Endothelial cell of umbilical vein (primary cell): ENCODE data around the gene ALDH1L2. TPM values are rescaled to one million over a fixed set of nuclear protein-coding genes. Genes with fewer than 3 reads are reported as not detected.

Experiments used
- BruUV-seq: library from RNA; stranded (reverse); fragments of 400-500 nt; replicated peaks from 2 replicates; lab custom pipeline; 2021; lab: Mats Ljungman, UMichigan
- CTCF ChIA-PET: fragments of 300-600, 350-600 bp; sonication (Branson Sonifier 250); formaldehyde crosslinking; loops from one replicate; lab custom pipeline; 2021; ENCODE audit warnings: antibody characterized with exemption, inconsistent platforms; lab: Charles Lee
- POLR2A ChIA-PET: fragments of 300-600, 350-600 bp; sonication (Branson Sonifier 250); formaldehyde crosslinking; loops from one replicate; lab custom pipeline; 2021; ENCODE audit warnings: antibody characterized with exemption, inconsistent platforms; lab: Charles Lee
- DNase-seq: peaks from one replicate; pipeline ENCODE4 v3.0.0-alpha.2; 2011; ENCODE audit warnings: low read depth, low spot score
- FAIRE-seq: peaks from 2 replicates; lab custom pipeline; 2011; peaks lifted over from hg19 to GRCh38; lab: Jason Lieb, UNC
- H2AFZ ChIP-seq: 2 replicates; pipeline ENCODE4 v1.6.0; 2012; ENCODE audit warnings: low read depth, low read length, control low read depth, inconsistent platforms
- H3K27ac ChIP-seq: 2 replicates; pipeline ENCODE4 v1.5.1; 2011; ENCODE audit warnings: low read depth, mild to moderate bottlenecking, control low read depth, low read length, moderate library complexity; ENCODE audit not compliant: insufficient read depth
- H3K27me3 ChIP-seq, 2 experiments: 2 replicates each; pipeline versions ENCODE4 v1.6.0 to v1.6.1; 2011; ENCODE audit warnings: low read length in 2 of 2, mixed read lengths in 1 of 2; ENCODE audit not compliant: control insufficient read depth in 2 of 2, insufficient read depth in 2 of 2
- H3K36me3 ChIP-seq, 2 experiments: 2 replicates in 1 of 2; 3 replicates in 1 of 2; pipeline ENCODE4 v1.5.1; 2011; ENCODE audit warnings: low read length in 2 of 2, mild to moderate bottlenecking in 1 of 2, moderate library complexity in 1 of 2; ENCODE audit not compliant: control insufficient read depth in 2 of 2, insufficient read depth in 2 of 2; ENCODE audit errors: extremely low read depth in 1 of 2
- H3K4me1 ChIP-seq: 3 replicates; pipeline ENCODE4 v1.5.1; 2011; ENCODE audit warnings: mild to moderate bottlenecking, low read length; ENCODE audit not compliant: control insufficient read depth, insufficient read depth; ENCODE audit errors: extremely low read depth
- H3K4me2 ChIP-seq: 2 replicates; pipeline ENCODE4 v1.6.1; 2011; ENCODE audit warnings: low read length, control low read depth, mixed read lengths; ENCODE audit not compliant: insufficient read depth
- H3K4me3 ChIP-seq, 3 experiments: fragments of 200-600 bp in 1 of 3; sonication (generic), shearing (Covaris generic) in 1 of 3; replicated peaks in 1 of 3; 2 replicates each; pipeline ENCODE4 v1.5.1; 2011 to 2016; ENCODE audit warnings: control low read depth in 3 of 3, low read length in 3 of 3, mild to moderate bottlenecking in 2 of 3, inconsistent platforms in 1 of 3, low read depth in 1 of 3, moderate library complexity in 1 of 3; ENCODE audit not compliant: insufficient read depth in 1 of 3
- H3K79me2 ChIP-seq: 2 replicates; pipeline ENCODE4 v1.6.0; 2012; ENCODE audit warnings: low read length, inconsistent platforms; ENCODE audit not compliant: control insufficient read depth, insufficient read depth
- H3K9ac ChIP-seq: replicated peaks from 2 replicates; pipeline ENCODE3; 2011; ENCODE audit warnings: low read length, control low read depth; ENCODE audit not compliant: insufficient read depth; ENCODE audit errors: extremely low read depth
- H3K9me1 ChIP-seq: replicated peaks from 3 replicates; pipeline ENCODE4 v1.6.0; 2011; ENCODE audit warnings: mild to moderate bottlenecking, low read length; ENCODE audit not compliant: control insufficient read depth, insufficient read depth; ENCODE audit errors: extremely low read depth
- H3K9me3 ChIP-seq: replicated peaks from 2 replicates; pipeline ENCODE4 v1.5.1; 2012; ENCODE audit warnings: low read length, inconsistent platforms; ENCODE audit not compliant: control insufficient read depth, insufficient read depth
- H4K20me1 ChIP-seq: replicated peaks from 2 replicates; pipeline ENCODE3; 2011; ENCODE audit warnings: mild to moderate bottlenecking, low read length; ENCODE audit not compliant: control insufficient read depth, insufficient read depth; ENCODE audit errors: extremely low read depth
- CTCF ChIP-seq, 2 donors: IDR thresholded peaks; 1 replicate in 1 of 2; 2 replicates in 1 of 2; pipeline ENCODE4 v1.5.1; 2011; ENCODE audit warnings: low read length in 2 of 2, mild to moderate bottlenecking in 2 of 2, moderate library complexity in 2 of 2, control low read depth in 1 of 2, inconsistent platforms in 1 of 2, low read depth in 1 of 2; ENCODE audit not compliant: insufficient read depth in 1 of 2; ENCODE audit errors: extremely low read depth in 1 of 2
- FOS ChIP-seq: IDR thresholded peaks from 2 replicates; pipeline ENCODE4 v1.6.1; 2011; ENCODE audit warnings: mild to moderate bottlenecking, low read length, moderate library complexity, borderline replicate concordance; ENCODE audit not compliant: insufficient read depth
- JUN ChIP-seq: IDR thresholded peaks from 2 replicates; pipeline ENCODE4 v1.6.1; 2011; ENCODE audit warnings: borderline replicate concordance, low read depth; ENCODE audit not compliant: insufficient read length, insufficient read depth
- POLR2A ChIP-seq: IDR thresholded peaks from 2 replicates; pipeline ENCODE4 v1.6.1; 2012; ENCODE audit warnings: low read depth, mild to moderate bottlenecking, control low read depth, low read length
- POLR2AphosphoS5 ChIP-seq: IDR thresholded peaks from 2 replicates; pipeline ENCODE4 v1.6.1; 2012; ENCODE audit warnings: low read depth, mild to moderate bottlenecking, control low read depth, low read length, moderate library complexity; ENCODE audit not compliant: insufficient read depth
- dilution Hi-C: fragments of 300-500 bp; cut with MboI; formaldehyde crosslinking; loops from one replicate; pipeline ENCODE4 v1.15.0; 2019; ENCODE audit warnings: low sequenced_read_pairs; ENCODE audit not compliant: extremely low pct_ligation_motif_present
- intact Hi-C: fragments of 100-400 bp; cut with micrococcal nuclease; formaldehyde crosslinking; loops from one replicate; pipeline ENCODE4 v1.10.0; 2022
- polyA plus RNA-seq, 4 experiments: library from polyadenylated mRNA; depleted of rRNA in 3 of 4; stranded (reverse) in 3 of 4; unstranded in 1 of 4; fragments of >200 nt; gene quantifications; 2 replicates each; pipeline versions ENCODE4 v1.2.1 to v1.2.3, GENCODE V29; 2011 to 2012; ENCODE audit warnings: missing spikeins in 1 of 4
- total RNA-seq: library from RNA; stranded (reverse); gene quantifications from 2 replicates; pipeline ENCODE4 v1.2.3, GENCODE V29; 2021

ALDH1L2 gene
- total and polyA plus RNA-seq, 2 donors (not counting 3 experiments of a cell fraction or from before 2014, with no cell fraction given) = 1.4 to 2.5 TPM

- ChIA-PET CTCF (no interaction called here), POLR2A (interaction anchor here (0.7 kb wide), 1 partner anchor 36 kb away, joined by 8 read pairs; no protein-coding TSS in a partner anchor)
- Histone ChIP-seq H3K4me1 (peaks cover 4% of the 10 kb centered on the region), H3K9me3 (no peaks in the 10 kb centered on the region), H3K9ac (no peak overlapping the region), H3K4me3 (no peak overlapping the region), H2AFZ (no peak overlapping the region), H4K20me1 (no peaks in the 10 kb centered on the region), H3K79me2 (no peaks in the 10 kb centered on the region), H3K4me2 (no peak overlapping the region), H3K27ac (no peak overlapping the region), H3K36me3 (no peaks in the 10 kb centered on the region), H3K27me3 (no peaks in the 10 kb centered on the region), H3K9me1 (no peaks in the 10 kb centered on the region)
- no TSS peak for BruUV-seq
- TF ChIP-seq FOS (no peak), JUN (no peak), POLR2A (no peak), POLR2AphosphoS5 (no peak), CTCF (IDR thresholded peaks at IDR 0.05; ENCODE audit: extremely low read depth in 1 of 2, insufficient read depth in 1 of 2, low read depth in 1 of 2, low read length in 2 of 2) (no peak)
- FAIRE-seq (no peak), DNase-seq (no peak)
- dilution Hi-C loops (no loop called here), intact Hi-C loops (no loop called here)
Observed at GRCh38 chr12:105032703-105033357, 51.4 kb downstream of the ALDH1L2 start.
